Suprapubic skin (tissue), 4 donors: ENCODE data around the gene IL32.

ENCODE experiments used
- EP300 ChIP-seq: sonication (generic); formaldehyde crosslinking; IDR thresholded peaks from one replicate; pipeline ENCODE4 v1.6.1; 2017; ENCODE audit warnings: antibody characterized with exemption
- POLR2A ChIP-seq, 2 donors: fragments of 450-650 bp; IDR thresholded peaks; one replicate each; pipeline ENCODE4 v1.6.1; 2017; ENCODE audit warnings: antibody characterized with exemption in 2 of 2, mild to moderate bottlenecking in 2 of 2, moderate library complexity in 2 of 2
- POLR2AphosphoS5 ChIP-seq, 3 donors: sonication (generic); formaldehyde crosslinking; IDR thresholded peaks; one replicate each; pipeline ENCODE4 v1.6.1; 2017; ENCODE audit warnings: antibody characterized with exemption in 3 of 3
- TF ChIP-seq, protein P1 (sequence below), 2 donors: fragments of 200-600 bp in 1 of 2; fragments of 450-650 bp in 1 of 2; sonication (generic) in 1 of 2; IDR thresholded peaks; one replicate each; pipeline ENCODE4 v1.5.1; 2016 to 2019; ENCODE audit warnings: antibody characterized with exemption in 2 of 2, mild to moderate bottlenecking in 1 of 2, moderate library complexity in 1 of 2

DNA sequence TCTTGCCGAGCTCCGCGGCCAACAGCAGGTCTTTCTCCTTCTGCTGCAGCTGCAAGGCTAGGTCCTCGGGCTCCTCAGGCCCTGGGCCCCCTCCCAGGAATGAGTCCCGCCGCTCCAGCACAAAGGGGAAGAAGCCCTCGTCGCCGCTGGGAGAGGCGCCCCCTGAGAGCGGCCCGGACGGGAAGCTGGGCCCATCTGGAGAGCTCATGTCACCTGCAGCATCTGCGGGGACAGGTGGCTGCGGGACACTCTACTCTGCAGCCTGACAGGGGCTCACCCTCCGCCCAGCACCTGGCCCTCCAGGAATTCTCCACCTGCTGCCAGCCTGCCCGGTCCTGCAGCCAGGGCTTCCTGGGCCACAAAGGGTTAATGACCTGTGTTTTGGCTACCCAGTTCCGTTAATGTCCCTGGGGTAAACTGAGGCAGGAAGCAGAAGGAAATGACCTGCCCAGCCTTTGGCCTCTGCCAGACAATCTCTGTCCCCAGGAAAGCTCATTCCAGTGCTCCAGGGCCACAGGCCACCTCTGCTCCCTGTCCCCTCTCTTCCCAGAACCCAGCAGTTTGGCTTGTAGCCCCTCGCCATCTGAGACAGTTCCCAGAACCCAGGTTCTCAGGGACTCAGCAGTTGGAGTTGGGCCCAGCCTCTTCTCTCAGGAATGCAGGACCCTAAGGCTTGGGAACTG is 30.0 kb upstream of the IL32 start:
- TF ChIP-seq, protein P1, sequence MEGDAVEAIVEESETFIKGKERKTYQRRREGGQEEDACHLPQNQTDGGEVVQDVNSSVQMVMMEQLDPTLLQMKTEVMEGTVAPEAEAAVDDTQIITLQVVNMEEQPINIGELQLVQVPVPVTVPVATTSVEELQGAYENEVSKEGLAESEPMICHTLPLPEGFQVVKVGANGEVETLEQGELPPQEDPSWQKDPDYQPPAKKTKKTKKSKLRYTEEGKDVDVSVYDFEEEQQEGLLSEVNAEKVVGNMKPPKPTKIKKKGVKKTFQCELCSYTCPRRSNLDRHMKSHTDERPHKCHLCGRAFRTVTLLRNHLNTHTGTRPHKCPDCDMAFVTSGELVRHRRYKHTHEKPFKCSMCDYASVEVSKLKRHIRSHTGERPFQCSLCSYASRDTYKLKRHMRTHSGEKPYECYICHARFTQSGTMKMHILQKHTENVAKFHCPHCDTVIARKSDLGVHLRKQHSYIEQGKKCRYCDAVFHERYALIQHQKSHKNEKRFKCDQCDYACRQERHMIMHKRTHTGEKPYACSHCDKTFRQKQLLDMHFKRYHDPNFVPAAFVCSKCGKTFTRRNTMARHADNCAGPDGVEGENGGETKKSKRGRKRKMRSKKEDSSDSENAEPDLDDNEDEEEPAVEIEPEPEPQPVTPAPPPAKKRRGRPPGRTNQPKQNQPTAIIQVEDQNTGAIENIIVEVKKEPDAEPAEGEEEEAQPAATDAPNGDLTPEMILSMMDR (IDR thresholded peaks at IDR 0.05) = no peak
- TF ChIP-seq POLR2AphosphoS5 (IDR thresholded peaks at IDR 0.05) (no peak), POLR2A (IDR thresholded peaks at IDR 0.05) (no peak), EP300 (no peak)
